Left ventricle myocardium superior (tissue), 1 donor: ENCODE measurements around the gene ARGFX. TPM values are rescaled to one million over a fixed set of nuclear protein-coding genes. Genes with fewer than 3 reads are reported as not detected.
"Not testable (repeated sequence)": the region's sequence is repeated elsewhere in the genome, so short reads cannot be mapped to it uniquely, and the experiment has no call there.

Source experiments
- ATAC-seq: fragments of 200-7000 bp; cut with Tn5 transposase; one replicate; pipeline ENCODE4 v1.9.1; 2020; ENCODE audit warnings: mild to moderate bottlenecking, moderate library complexity
- DNase-seq: peaks from one replicate; pipeline ENCODE4 v3.0.0-alpha.2; 2020
- intact Hi-C: fragments of 100-400 bp; cut with micrococcal nuclease; formaldehyde crosslinking; loops from one replicate; pipeline ENCODE4 v1.11.0; 2022
- total RNA-seq: library from RNA; stranded (reverse); fragmentation: NEBNext Ultra II Directional; extraction: Animal tissue kit (Norgen Biotek cat#: 25700); gene quantifications from one replicate; pipeline ENCODE4 v1.2.1, GENCODE V29; 2021
- donor health status: DM: no; HTN: yes; CAD: no; lungs with severe emphysema.

The ARGFX gene
- total RNA-seq, 1 donor from 2014 or later, result not detected

DNA sequence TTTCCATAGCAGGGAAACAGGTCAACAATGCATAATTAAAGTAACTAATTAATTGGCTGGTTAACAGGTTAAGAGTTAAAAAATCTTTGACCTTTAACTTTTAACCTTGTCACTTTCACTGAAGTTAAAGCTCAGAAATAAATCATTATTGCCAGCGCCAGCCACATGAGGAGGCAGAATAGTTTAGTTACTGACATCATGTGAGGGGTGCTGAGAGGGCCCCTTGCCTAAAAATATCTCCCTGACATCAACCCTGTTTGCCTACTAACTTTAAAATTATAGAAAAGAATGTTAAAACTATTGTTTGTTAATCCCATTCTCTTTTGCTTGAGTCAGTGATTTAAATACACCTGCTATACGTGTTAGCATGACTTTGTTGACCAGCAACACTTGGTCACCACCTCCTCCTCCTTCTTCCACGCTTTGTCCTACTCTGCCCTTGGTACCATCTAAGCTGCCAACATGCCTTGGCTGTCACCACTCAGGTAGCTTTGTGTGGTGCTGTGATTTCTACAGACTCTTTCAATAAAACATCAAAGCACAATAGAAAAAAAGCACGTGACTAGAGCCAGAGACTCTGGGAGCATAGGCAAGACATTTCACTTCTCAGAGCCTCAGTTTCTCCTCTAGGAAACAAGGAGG, 28.1 kb downstream of the ARGFX start:
- DNase-seq, result peak; percentile 47
- peak; percentile 69 for ATAC-seq
- intact Hi-C loops, result no loop called here

DNA sequence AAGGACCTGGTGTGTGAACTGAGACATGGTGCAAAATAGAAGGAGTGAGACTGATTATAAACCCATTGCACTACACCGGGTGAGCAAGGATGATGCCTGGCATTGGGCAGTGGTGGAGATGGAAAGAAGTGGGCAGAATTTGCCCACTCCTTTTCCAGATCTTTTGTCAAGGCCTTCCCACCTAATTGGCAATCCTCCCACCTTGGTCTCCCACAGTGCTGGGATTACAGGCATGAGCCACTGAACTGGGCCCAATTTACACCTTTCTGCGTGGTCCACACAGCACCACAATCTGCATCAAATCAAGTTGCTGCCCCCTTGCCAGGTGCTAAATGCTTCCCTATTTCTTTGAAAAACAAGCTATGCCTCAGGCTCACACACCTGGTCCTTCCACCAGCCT, 30.8 kb downstream of the ARGFX start:
- ATAC-seq (no peak), DNase-seq (no peak)
- intact Hi-C loops, result no loop called here

DNA sequence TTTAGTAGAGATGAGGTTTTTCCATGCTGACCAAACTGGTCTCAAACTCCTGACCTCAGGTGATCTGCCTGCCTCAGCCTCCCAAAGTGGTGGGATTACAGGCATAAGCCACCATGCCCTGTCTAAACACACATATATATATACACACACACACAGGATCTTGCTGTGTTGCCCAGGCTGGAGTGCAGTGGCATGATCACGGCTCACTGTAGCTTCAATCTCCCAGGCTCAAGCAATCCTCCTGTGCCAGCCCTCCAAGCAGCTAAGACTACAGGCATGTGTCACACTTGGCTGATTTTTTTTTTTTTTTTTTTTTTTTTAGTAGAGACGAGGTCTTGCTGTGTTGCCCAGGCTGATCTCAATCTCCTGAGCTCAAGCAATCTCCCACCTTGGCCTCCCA, 32.2 kb downstream of the ARGFX start:
- DNase-seq, ATAC-seq, intact Hi-C loops: not testable (repeated sequence)

DNA sequence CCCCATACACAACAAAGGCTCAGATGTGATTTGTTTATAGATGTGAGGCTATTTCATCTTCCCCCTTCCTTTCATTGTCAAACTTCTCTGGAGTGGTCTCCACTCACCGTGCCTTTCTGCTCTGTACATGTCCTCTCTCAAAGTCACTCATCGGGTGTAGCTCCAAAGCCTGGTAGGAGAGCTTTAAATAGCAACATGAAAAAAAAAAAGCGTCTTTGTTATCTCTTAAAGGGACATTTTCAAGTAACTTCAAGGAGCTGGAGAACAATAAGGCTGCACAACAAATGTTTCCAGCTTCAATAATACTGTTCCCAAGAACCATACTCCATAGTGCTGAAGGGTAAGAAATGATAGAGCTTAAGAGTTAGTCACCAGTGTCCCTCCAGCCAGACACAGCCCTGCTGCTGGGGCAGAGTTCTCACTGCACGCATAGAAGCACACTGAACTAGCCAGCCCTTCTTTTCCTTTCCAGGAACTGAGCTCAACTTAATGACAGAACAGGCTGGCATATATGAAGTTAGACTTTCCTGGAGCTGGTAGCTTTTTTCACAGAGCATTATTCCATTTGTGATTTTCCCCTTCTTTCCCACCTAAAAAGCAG, 33.6 kb downstream of the ARGFX start:
- ATAC-seq, result peak; percentile 82
- no peak for DNase-seq
- intact Hi-C loops, result no loop called here

DNA sequence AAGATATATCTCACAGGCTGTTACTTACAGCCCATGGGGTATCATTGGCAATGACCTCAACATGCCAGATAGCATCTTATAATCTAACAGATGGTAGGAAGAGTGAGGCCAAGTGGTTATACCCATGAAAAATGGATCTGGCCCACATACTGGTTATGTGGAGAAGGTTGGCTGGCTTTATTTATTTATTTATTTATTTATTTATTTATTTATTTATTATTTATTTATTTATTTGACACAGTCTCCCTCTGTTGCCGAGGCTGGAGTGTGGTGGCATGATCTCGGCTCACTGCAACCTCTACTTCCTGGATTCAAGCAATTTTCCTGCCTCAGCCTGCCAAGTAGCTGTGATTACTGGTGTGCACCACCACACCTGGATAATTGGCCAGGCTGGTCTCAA, 37.0 kb downstream of the ARGFX start:
- ATAC-seq, result no peak
- intact Hi-C loops, result no loop called here
- no peak for DNase-seq

DNA sequence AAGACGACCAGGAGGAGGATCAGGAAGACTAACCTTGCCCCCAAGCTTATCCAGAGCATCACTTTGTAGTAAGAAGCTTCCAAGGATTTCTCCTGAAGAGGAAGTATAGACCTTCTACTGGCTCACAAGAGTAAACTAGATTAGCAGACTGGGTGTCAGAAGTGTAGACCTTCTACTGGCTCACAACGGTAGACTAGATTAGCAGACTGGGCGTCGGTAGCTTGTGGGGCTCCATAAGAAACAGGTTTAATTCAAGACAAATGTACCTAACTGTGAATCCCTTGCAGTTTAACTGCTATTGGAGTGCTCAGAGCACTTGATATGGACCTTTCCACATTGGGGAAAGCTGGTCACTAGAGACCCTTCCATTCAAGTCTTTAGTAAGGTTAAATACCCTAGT, 38.4 kb downstream of the ARGFX start:
- DNase-seq, result no peak
- intact Hi-C loops, result no loop called here
- ATAC-seq, result no peak

Other genes starting within 250 kb of the ARGFX start
- 0.79 TPM for gene POLQ, start 22.0 kb upstream of the ARGFX start, total RNA-seq
- 228 TPM for gene FBXO40, start 25.4 kb downstream of the ARGFX start, total RNA-seq
- 11.1 TPM for gene HCLS1, start 93.0 kb downstream of the ARGFX start, total RNA-seq
- gene GOLGB1, start 181.8 kb downstream of the ARGFX start, total RNA-seq, result 45.8 TPM